PC-3 (cell line): Measurements from ENCODE around the gene KDM4C. TPM values are rescaled to one million over a fixed set of nuclear protein-coding genes. Genes with fewer than 3 reads are reported as not detected.

ENCODE experiments used
- ATAC-seq: fragments of 200-7000 bp; cut with Tn5 transposase; 2 replicates; pipeline ENCODE4 v1.9.1; 2020; ENCODE audit warnings: mild to moderate bottlenecking, moderate library complexity
- BruUV-seq: library from RNA; stranded (reverse); fragments of 400-500 nt; replicated peaks from 2 replicates; lab custom pipeline; 2021; lab: Mats Ljungman, UMichigan
- CTCF ChIA-PET: fragments of 300-600 bp; sonication (Branson Sonifier 250); formaldehyde crosslinking; loops from one replicate; lab custom pipeline; 2022; ENCODE audit warnings: antibody characterized with exemption; lab: Charles Lee
- POLR2A ChIA-PET: fragments of 300-600 bp; sonication (Branson Sonifier 250); formaldehyde crosslinking; loops from one replicate; lab custom pipeline; 2022; ENCODE audit warnings: antibody characterized with exemption; ENCODE audit not compliant: unreplicated experiment; lab: Charles Lee
- DNase-seq: peaks from one replicate; pipeline ENCODE4 v3.0.0-alpha.2; 2015
- H2AFZ ChIP-seq: fragments of 300-600 bp; sonication (generic); 2 replicates; pipeline ENCODE4 v1.6.0; 2016; ENCODE audit warnings: antibody characterized with exemption, low read length
- H3F3A ChIP-seq: fragments of 300-600 bp; sonication (generic); one replicate; pipeline ENCODE4 v1.6.0; 2017; ENCODE audit warnings: antibody characterized with exemption, low read length, control low read depth, mild to moderate bottlenecking; ENCODE audit not compliant: unreplicated experiment
- H3K27ac ChIP-seq: fragments of 300-600 bp; sonication (generic); 2 replicates; pipeline ENCODE4 v1.5.1; 2016; ENCODE audit warnings: mild to moderate bottlenecking, low read length
- H3K27me3 ChIP-seq: fragments of 300-600 bp; sonication (generic); 2 replicates; pipeline ENCODE4 v1.6.1; 2016; ENCODE audit warnings: low read length, mixed read lengths
- H3K36me3 ChIP-seq: fragments of 300-600 bp; sonication (generic); 2 replicates; pipeline ENCODE4 v1.6.1; 2016; ENCODE audit warnings: low read depth, mixed run types, low read length, mixed read lengths
- H3K4me1 ChIP-seq: fragments of 300-600 bp; sonication (generic); 2 replicates; pipeline ENCODE4 v1.5.1; 2016; ENCODE audit warnings: low read length; ENCODE audit not compliant: insufficient read depth
- H3K4me2 ChIP-seq: fragments of 300-600 bp; sonication (generic); 2 replicates; pipeline ENCODE4 v1.6.0; 2016; ENCODE audit warnings: low read length
- H3K4me3 ChIP-seq: fragments of 300-600 bp; sonication (generic); 2 replicates; pipeline ENCODE4 v1.5.1; 2016; ENCODE audit warnings: mild to moderate bottlenecking, low read length, mixed read lengths
- H3K79me2 ChIP-seq: fragments of 300-600 bp; sonication (generic); 2 replicates; pipeline ENCODE4 v1.6.1; 2017; ENCODE audit warnings: low read length, mixed read lengths
- H3K9ac ChIP-seq: fragments of 300-600 bp; sonication (generic); 2 replicates; pipeline ENCODE4 v1.6.0; 2016; ENCODE audit warnings: mild to moderate bottlenecking, low read length
- H3K9me2 ChIP-seq: fragments of 300-600 bp; sonication (generic); replicated peaks from 2 replicates; pipeline ENCODE4 v1.6.1; 2016; ENCODE audit warnings: mixed run types, low read length, mixed read lengths
- H3K9me3 ChIP-seq: fragments of 300-600 bp; sonication (generic); 2 replicates; pipeline ENCODE4 v1.6.1; 2016; ENCODE audit warnings: low read length, mixed read lengths
- H4K20me1 ChIP-seq: fragments of 300-600 bp; sonication (generic); 2 replicates; pipeline ENCODE4 v1.6.1; 2016; ENCODE audit warnings: low read length, mixed read lengths
- EZH2 ChIP-seq: fragments of 300-600 bp; sonication (generic); IDR thresholded peaks from one replicate; pipeline ENCODE4 v1.6.1; 2017; ENCODE audit warnings: antibody characterized with exemption, mild to moderate bottlenecking, low read length; ENCODE audit not compliant: unreplicated experiment
- EZH2phosphoT487 ChIP-seq: fragments of 300-600 bp; sonication (generic); IDR thresholded peaks from 2 replicates; pipeline ENCODE4 v1.6.1; 2018; ENCODE audit warnings: mild to moderate bottlenecking, antibody characterized with exemption, low read length, borderline replicate concordance
- intact Hi-C: fragments of 100-400 bp; cut with micrococcal nuclease; formaldehyde crosslinking; loops from 2 replicates; pipeline ENCODE4 v1.9.0; 2023
- total RNA-seq: library from RNA; depleted of rRNA; stranded (reverse); fragments of >200 nt; gene quantifications from 2 replicates; pipeline ENCODE4 v1.2.3, GENCODE V29; 2014
- TF ChIP-seq, protein P1 (sequence below): fragments of 300-600 bp; sonication (generic); conservative IDR thresholded peaks from 2 replicates; pipeline ENCODE4 v1.5.1; 2017; ENCODE audit warnings: antibody characterized with exemption, low read depth, mild to moderate bottlenecking, low read length

Gene KDM4C
- total RNA-seq, 1 experiment from 2014 or later: 27.0 TPM

DNA sequence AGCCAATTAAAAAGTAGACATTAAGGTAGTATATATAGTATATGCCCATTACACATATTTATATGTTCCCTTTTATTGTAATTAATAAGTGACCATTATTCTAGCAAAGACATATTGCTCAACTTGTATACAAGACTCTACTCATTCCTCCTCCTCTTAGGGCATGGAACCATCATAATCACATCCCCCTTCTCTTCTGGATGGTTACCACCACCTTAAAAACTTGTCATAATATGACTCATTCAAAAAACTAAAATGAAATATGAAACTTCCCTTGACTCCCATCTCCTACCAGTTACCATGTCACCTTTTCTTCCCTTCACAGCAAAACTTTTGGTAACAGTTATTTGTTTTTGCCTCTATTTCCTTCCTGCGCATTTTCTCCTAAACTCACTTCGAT, 438.7 kb downstream of the KDM4C start:
- DNase-seq (peak; percentile 17), ATAC-seq (no peak)
- Histone ChIP-seq H3K9me3 (no peaks in the 10 kb centered on the region), H3K4me1 (no peaks in the 10 kb centered on the region), H3K4me3 (no peak overlapping the region), H3K4me2 (no peak overlapping the region), H3K36me3 (no peaks in the 10 kb centered on the region), H3K79me2 (no peaks in the 10 kb centered on the region), H3K27me3 (no peaks in the 10 kb centered on the region), H2AFZ (no peak overlapping the region), H4K20me1 (no peaks in the 10 kb centered on the region), H3K27ac (no peak overlapping the region), H3F3A (no peaks in the 10 kb centered on the region), H3K9ac (no peak overlapping the region), H3K9me2 (no peaks in the 10 kb centered on the region)
- CTCF ChIA-PET: no interaction called here
- BruUV-seq: no TSS peak
- TF ChIP-seq, protein P1, sequence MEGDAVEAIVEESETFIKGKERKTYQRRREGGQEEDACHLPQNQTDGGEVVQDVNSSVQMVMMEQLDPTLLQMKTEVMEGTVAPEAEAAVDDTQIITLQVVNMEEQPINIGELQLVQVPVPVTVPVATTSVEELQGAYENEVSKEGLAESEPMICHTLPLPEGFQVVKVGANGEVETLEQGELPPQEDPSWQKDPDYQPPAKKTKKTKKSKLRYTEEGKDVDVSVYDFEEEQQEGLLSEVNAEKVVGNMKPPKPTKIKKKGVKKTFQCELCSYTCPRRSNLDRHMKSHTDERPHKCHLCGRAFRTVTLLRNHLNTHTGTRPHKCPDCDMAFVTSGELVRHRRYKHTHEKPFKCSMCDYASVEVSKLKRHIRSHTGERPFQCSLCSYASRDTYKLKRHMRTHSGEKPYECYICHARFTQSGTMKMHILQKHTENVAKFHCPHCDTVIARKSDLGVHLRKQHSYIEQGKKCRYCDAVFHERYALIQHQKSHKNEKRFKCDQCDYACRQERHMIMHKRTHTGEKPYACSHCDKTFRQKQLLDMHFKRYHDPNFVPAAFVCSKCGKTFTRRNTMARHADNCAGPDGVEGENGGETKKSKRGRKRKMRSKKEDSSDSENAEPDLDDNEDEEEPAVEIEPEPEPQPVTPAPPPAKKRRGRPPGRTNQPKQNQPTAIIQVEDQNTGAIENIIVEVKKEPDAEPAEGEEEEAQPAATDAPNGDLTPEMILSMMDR: no peak
- no peak for TF ChIP-seq EZH2phosphoT487
- TF ChIP-seq EZH2: no peak
- POLR2A ChIA-PET: no interaction called here
- intact Hi-C loops: no loop called here

DNA sequence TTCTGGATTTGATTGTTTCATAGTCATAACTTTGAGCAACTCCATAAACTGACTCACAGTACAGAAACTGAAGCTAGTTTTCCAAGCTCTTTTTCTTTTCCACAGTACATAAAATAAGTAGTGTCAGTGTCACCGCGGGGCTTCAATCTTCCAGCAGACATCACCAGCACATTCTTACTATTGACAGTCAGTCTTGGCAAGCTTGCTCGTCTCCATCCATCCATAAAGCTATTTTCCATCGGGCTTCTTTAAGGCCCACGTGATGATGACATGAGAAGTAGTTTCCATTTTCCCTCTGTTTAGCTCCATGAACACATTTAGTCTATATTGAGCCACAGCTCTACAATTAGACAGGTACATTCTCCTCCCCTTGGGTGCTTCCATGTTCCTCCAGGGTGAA, 443.4 kb downstream of the KDM4C start:
- Histone ChIP-seq H4K20me1 (no peaks in the 10 kb centered on the region), H3K27me3 (no peaks in the 10 kb centered on the region), H3K4me3 (no peak overlapping the region), H2AFZ (no peak overlapping the region), H3K27ac (no peak overlapping the region), H3K79me2 (no peaks in the 10 kb centered on the region), H3K4me2 (no peak overlapping the region), H3F3A (no peaks in the 10 kb centered on the region), H3K36me3 (no peaks in the 10 kb centered on the region), H3K4me1 (no peaks in the 10 kb centered on the region), H3K9me3 (no peaks in the 10 kb centered on the region), H3K9ac (no peak overlapping the region), H3K9me2 (no peaks in the 10 kb centered on the region)
- DNase-seq (no peak), ATAC-seq (no peak)
- intact Hi-C loops: no loop called here
- CTCF ChIA-PET: no interaction called here
- BruUV-seq: no TSS peak
- TF ChIP-seq EZH2 (no peak), EZH2phosphoT487 (no peak)
- TF ChIP-seq, protein P1: no peak
- POLR2A ChIA-PET: no interaction called here

DNA sequence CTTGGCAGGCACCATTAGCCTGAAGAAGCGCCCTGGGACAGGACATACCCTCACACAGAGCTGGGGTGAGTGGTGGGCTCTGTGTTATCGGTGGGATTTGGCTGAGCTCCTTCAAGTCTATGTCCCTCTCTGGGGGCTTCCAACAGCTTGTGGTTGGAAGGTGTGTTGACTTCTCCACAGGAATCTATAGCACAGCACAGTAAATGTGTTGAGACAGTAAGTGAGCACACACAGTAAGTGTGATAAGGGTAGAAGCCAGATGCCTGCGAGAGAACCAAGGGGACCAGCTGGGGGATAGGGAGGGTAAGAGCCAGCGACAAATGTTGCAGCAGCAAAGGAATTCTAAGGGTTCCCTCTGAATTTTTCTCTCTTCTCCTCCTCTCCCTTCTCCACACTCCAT, 448.0 kb downstream of the KDM4C start:
- ChIA-PET CTCF (no interaction called here), POLR2A (no interaction called here)
- no peak overlapping the region for H3K4me2 ChIP-seq
- H3F3A ChIP-seq: no peaks in the 10 kb centered on the region
- H3K27ac ChIP-seq: no peak overlapping the region
- no peak overlapping the region for H3K9ac ChIP-seq
- H3K9me2 ChIP-seq: no peaks in the 10 kb centered on the region
- H4K20me1 ChIP-seq: no peaks in the 10 kb centered on the region
- BruUV-seq: no TSS peak
- H3K36me3 ChIP-seq: no peaks in the 10 kb centered on the region
- no peaks in the 10 kb centered on the region for H3K4me1 ChIP-seq
- H3K79me2 ChIP-seq: no peaks in the 10 kb centered on the region
- H3K4me3 ChIP-seq: no peak overlapping the region
- intact Hi-C loops: no loop called here
- ATAC-seq (no peak), DNase-seq (no peak)
- no peaks in the 10 kb centered on the region for H3K27me3 ChIP-seq
- TF ChIP-seq EZH2 (no peak), EZH2phosphoT487 (no peak)
- TF ChIP-seq, protein P1: no peak
- no peaks in the 10 kb centered on the region for H3K9me3 ChIP-seq
- no peak overlapping the region for H2AFZ ChIP-seq
